ENCODE results near the gene AGBL4. TPM values are rescaled to one million over a fixed set of nuclear protein-coding genes. Genes with fewer than 3 reads are reported as not detected.

The AGBL4 gene
- total and polyA plus RNA-seq, 9 of the 15 experiments (the other 6 are each of a cell fraction or from before 2014, with no cell fraction given), result 0.11 TPM; not detected in 7

- ChIA-PET CTCF (ENCODE audit: low intra/inter-chr PET ratio) (no interaction called here), POLR2A (no interaction called here)
- no peaks in the 10 kb centered on the region for H3K4me1 ChIP-seq (replicated peaks in 1 of 2; ENCODE audit: control insufficient read depth in 2 of 2, insufficient read depth in 2 of 2, low read length in 2 of 2)
- in situ Hi-C loops (cut with MboI), result no loop called here
- no peak for ATAC-seq
- H3K27ac ChIP-seq (ENCODE audit: extremely low read depth, low read depth, low read length), result no peak overlapping the region
- H3K4me2 ChIP-seq (ENCODE audit: insufficient read depth, low read length), result no peak overlapping the region
- no peaks in the 10 kb centered on the region for H4K20me1 ChIP-seq (replicated peaks; ENCODE audit: control insufficient read depth, insufficient read depth, low read length)
- no peak overlapping the region for H2AFZ ChIP-seq (ENCODE audit: low read depth, low read length)
- H3K9me3 ChIP-seq (replicated peaks; ENCODE audit: control insufficient read depth, insufficient read depth, low read depth, low read length), result no peaks in the 10 kb centered on the region; the same call in 1 of the 2 replicates
- no peaks in the 10 kb centered on the region for H3K79me2 ChIP-seq (ENCODE audit: control insufficient read depth, insufficient read depth, low read length)
- H3K4me3 ChIP-seq, result no peak overlapping the region
- no peak overlapping the region for H3K9ac ChIP-seq (ENCODE audit: insufficient read depth in 1 of 2, low read depth in 2 of 2, low read length in 2 of 2)
- H3K27me3 ChIP-seq (ENCODE audit: control insufficient read depth in 2 of 2, insufficient read depth in 2 of 2, low read length in 2 of 2), result no peaks in the 10 kb centered on the region
- intact Hi-C loops (cut with micrococcal nuclease), result no loop called here
- no peaks in the 10 kb centered on the region for H3K36me3 ChIP-seq (ENCODE audit: control insufficient read depth, insufficient read depth, low read length)
- DNase-seq (ENCODE audit: extremely low read depth in 1 of 4, low spot score in 3 of 4), result no peak
- no peaks in the 10 kb centered on the region for H3K9me1 ChIP-seq (ENCODE audit: control insufficient read depth, insufficient read depth, low read length)
- no peak for FAIRE-seq
- WGBS (ENCODE audit: insufficient coverage, low coverage, missing lambda C conversion rate), result 2% methylated on average over 2 of the region's 2 CpGs
- no TSS peak for BruUV-seq (replicated peaks)
- no peak for TF ChIP-seq ARID3A (IDR thresholded peaks at IDR 0.05; ENCODE audit: borderline replicate concordance, low read depth, low read length)
- TF ChIP-seq HMBOX1 (IDR thresholded peaks at IDR 0.05), result no peak
Observed at GRCh38 chr1:48830715-48831114, 1193.0 kb downstream of the AGBL4 start.

- in situ Hi-C loops (cut with MboI), result no loop called here
- POLR2A ChIA-PET, result no interaction called here
- TF ChIP-seq ZFP30 (CRISPR knock-in tag; IDR thresholded peaks at IDR 0.05; ENCODE audit: borderline replicate concordance) (no peak), KLF16 (IDR thresholded peaks at IDR 0.05) (no peak), RFX7 (CRISPR knock-in tag; IDR thresholded peaks at IDR 0.05) (no peak), DDX20 (tag; IDR thresholded peaks at IDR 0.05; ENCODE audit: low read depth) (no peak), MTA1 (IDR thresholded peaks at IDR 0.05; ENCODE audit: borderline replicate concordance) (no peak), CEBPZ (IDR thresholded peaks at IDR 0.05; ENCODE audit: borderline replicate concordance, low read depth, low read length) (no peak)
Observed at GRCh38 chr1:48829446-48829845, 1194.3 kb downstream of the AGBL4 start.

More at GRCh38 chr1:48829446-48829845, 1194.3 kb downstream of the AGBL4 start:
- Histone ChIP-seq H3K27me3 (ENCODE audit: control insufficient read depth in 2 of 2, insufficient read depth in 2 of 2, low read length in 2 of 2) (no peaks in the 10 kb centered on the region), H3K27ac (ENCODE audit: extremely low read depth, low read depth, low read length) (no peak overlapping the region), H3K79me2 (ENCODE audit: control insufficient read depth, insufficient read depth, low read length) (no peaks in the 10 kb centered on the region), H3K4me1 (replicated peaks in 1 of 2; ENCODE audit: control insufficient read depth in 2 of 2, insufficient read depth in 2 of 2, low read length in 2 of 2) (no peaks in the 10 kb centered on the region), H3K36me3 (ENCODE audit: control insufficient read depth, insufficient read depth, low read length) (no peaks in the 10 kb centered on the region), H3K9me3 (replicated peaks; ENCODE audit: control insufficient read depth, insufficient read depth, low read depth, low read length) (no peaks in the 10 kb centered on the region; the same call in 1 of the 2 replicates), H3K4me3 (no peak overlapping the region), H3K4me2 (ENCODE audit: insufficient read depth, low read length) (no peak overlapping the region), H4K20me1 (replicated peaks; ENCODE audit: control insufficient read depth, insufficient read depth, low read length) (no peaks in the 10 kb centered on the region), H3K9ac (ENCODE audit: insufficient read depth in 1 of 2, low read depth in 2 of 2, low read length in 2 of 2) (no peak overlapping the region), H3K9me1 (ENCODE audit: control insufficient read depth, insufficient read depth, low read length) (no peaks in the 10 kb centered on the region), H2AFZ (ENCODE audit: low read depth, low read length) (no peak overlapping the region)
- no peak for ATAC-seq
- CTCF ChIA-PET (ENCODE audit: low intra/inter-chr PET ratio), result no interaction called here
- no TSS peak for BruUV-seq (replicated peaks)
- no peak for DNase-seq (ENCODE audit: extremely low read depth in 1 of 4, low spot score in 3 of 4)
- intact Hi-C loops (cut with micrococcal nuclease), result no loop called here
- FAIRE-seq, result no peak
